GM21526 (cell line): ENCODE measurements around the gene SEM1.
"Not testable (repeated sequence)": the region's sequence is repeated elsewhere in the genome, so short reads cannot be mapped to it uniquely, and the experiment has no call there.

Source experiments
- ATAC-seq: cut with Tn5 transposase; IDR thresholded peaks from one replicate; pipeline ENCODE4 v1.9.1; 2021; ENCODE audit warnings: moderate library complexity; ENCODE audit not compliant: unreplicated experiment, low FRiP score

SEM1 gene

DNA sequence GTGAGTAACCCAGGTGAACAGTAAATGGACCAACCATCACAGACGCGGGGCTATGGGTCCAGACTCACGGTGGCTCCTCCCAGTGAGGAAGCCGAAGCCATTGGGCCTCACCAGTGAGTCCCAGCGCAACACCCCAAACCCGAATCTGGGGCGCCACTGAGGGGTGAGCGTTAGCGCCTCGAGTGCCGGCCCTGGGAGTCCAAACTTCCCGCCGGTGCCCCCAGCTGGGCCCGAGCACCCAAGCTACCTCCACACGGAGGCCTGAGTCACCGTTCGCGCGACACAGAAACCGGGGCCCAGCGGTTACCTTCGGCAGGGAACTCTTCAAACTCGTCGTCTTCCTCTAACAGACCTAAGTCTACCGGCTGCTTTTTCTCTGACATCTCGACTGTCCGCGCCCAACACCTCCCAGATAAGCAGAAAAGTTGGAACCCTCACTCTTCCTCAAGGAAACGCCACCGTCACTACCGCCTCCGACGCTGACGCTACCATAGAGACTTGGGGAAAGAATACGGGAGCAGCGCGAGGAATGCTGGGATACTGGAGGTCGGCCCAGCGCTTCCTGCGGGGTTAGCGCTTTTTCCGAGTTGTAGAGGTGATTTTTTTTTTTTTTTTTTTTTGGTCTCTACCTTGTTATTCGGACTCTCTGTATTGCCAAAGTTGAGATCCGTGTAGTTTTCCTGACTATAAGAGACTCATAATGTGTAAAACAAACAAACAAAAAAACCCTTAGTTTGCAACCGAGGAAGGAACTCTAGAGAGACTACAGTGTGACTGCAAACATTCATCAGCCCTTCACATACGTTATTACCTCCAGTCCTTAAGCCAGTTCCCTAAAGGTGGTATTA is at the start of gene SEM1:
Gene SEM1 (minus strand): TSS at position 466 of the 848 bp plus-strand sequence. CDS start 83 bp downstream, at position 383.
- ATAC-seq, result peak; percentile 88

DNA sequence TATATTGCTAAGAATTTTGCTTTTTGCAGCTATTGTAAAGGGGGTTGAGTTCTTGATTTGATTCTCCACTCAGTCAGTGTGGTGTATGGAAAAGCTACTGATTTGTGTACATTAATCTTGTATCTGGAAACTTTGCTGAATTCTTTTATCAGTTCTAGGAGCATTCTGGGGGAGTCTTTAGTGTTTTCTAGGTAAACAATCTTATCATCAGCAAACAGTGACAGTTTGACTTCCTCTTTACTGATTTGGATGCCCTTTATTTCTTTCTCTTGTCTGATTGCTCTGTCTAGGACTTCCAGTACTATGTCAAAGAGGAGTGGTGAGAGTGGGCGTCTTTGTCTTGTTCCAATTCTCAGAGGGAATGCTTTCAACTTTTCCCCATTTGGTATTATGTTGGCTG is 48.2 kb upstream of the SEM1 start:
- ATAC-seq, result not testable (repeated sequence)

DNA sequence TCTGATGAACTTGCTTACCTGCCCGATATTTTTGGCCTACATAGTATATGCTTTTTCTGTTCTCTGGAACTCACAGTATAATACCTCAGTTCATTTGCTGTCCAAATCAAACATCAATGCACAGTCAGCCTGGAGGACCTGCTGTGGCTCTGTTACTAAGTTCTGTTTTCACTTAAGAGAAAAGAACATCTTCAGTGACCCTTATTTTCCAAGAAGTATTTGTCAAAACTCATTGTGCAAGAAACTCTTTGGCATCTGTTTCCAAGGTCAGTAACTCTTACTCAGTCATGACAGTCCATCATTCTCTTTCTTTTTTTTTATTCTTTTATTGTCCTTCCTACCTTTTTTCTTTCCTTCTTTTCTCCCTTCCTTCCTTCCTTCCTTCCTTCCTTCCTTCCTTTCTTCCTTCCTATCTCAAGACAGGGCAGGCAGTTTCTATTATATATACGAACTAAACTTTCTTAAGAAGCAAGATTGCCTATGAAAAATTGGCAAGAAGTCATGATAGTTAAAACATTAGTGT is 37.8 kb upstream of the SEM1 start:
- ATAC-seq, result no peak

DNA sequence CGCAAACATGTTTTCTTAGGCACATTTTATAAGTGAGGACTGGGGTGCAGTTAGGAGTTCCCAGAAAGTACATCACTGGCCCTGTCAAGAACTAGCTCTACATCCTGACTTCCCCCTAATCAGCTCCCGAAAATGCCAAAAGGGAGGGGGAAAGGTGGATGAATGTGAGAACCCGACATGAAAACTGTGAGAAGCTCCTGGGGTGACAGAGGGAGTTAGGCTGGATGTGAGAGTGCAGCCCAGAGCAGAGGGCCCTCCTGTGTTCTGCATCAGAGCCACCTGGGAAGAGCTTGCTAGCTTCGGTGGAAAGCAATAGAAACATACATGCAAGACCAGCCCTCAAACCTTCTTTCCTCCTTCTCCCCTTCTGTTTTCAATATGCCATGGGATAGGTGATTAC is 30.5 kb upstream of the SEM1 start:
- no peak for ATAC-seq

DNA sequence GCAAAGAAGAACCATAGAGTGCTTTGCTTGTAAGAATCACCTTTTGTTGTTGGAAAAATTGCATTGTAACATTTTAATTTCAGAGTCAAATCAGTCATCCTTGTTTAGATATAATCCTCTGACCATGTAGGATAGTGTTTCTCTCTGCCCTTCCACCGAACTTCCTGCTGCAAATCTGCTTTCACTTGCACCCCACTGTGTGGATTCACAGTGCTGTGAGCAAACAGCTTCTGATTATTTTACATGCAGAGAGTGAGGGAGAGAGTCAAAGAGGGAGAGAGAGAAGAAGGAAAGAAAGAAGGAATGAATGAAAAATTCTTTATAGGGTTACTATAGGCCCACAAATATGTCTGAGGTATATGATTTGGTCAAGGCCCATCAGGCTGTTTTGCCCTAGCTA is 30.0 kb upstream of the SEM1 start:
- no peak for ATAC-seq

DNA sequence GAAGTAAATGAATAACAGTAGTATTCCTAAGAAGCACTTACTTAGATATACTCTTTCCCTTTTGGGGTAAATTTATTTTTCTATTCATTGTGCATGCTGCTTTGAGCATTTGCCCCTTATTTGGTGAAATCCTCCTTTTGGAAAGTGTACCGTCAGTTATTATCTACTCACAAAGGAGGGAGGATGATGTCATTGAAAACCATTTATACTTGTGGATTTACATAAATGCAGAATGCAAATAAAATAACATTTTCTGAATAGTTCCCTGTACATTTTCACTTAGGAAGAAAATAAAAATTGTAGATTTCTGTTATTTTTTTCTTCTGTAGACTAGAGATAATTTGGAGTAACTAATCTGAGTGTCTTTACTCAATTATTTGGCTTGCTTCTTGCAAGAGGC is 29.5 kb upstream of the SEM1 start:
- no peak for ATAC-seq

DNA sequence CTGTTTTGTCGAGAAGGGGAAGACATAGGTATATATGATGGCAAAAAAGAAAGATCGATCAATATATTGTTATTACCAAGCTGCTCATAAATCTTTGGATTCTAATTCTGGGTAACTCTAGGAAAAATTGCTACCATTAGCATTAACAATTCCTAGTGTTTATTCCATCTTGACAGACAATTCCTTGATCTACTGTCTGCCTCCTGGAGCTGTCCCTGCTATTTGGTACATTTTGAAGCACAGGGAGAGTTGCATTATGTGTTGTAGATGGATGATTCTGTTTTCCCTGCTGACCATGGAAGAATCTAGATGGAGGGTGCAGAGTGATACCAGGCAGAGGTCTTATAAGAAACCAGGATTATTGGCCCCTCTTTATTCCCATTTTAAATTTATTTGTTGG is 29.1 kb upstream of the SEM1 start:
- no peak for ATAC-seq

DNA sequence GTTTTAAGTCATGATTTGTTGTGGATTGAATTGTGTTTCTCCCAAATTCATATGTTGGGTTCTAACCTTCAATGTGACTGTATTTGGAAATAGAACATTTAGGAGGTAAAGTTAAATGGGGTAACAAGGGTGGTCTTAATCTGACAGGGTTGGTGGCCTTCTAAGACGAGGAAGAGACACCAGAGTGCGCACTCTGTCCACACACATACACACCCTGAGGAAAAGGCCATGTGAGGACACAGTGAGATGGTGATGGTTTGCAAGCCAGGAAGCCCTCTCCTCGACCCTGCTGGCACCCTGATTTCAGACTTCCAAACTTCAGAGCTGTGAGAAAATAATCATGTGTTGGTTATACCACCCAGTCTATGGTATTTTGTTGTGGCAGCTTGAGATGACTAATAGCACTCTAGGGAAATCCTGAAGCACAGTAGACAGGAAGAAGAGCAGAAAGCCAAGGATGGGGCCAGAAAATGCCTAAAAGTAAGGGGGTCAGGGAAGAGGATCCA is 28.0 kb upstream of the SEM1 start:
- no peak for ATAC-seq

DNA sequence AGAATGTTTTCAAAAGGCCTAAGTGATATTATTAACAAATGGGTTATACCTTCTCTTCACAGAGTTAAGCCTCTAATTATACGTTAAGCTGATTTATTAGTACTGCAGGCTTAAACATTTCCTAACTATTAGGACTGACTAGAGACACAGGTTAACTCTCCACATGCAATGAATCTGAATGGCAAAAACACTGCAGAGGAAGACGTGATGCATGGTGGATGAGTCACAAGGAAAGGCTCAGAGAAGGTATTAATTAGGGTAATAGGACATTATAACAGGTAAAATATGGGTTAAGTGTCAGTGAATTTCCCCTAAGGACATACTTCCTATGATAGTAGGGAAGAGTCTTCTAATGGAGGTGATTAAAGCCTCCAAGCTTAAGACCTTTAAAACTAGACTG is 24.7 kb upstream of the SEM1 start:
- ATAC-seq, result no peak

DNA sequence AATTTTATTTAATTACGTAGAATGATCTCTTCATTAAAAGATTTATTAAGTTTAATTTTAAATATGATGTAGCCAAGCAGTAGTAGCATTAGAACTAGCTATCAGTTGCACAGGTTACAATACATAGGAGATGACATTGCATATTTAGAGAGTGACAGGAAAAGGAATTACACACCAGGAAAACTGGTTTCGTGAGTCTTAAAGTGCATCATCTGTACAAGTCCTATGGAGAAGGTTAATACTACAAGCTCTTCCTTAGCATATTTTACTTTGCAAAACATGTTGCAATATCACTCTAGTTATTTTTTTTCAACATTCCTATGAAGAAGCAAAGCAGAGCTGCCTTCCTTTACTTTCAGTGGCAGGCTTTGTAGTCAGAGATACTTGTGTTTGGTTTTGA is 20.2 kb upstream of the SEM1 start:
- ATAC-seq, result no peak

DNA sequence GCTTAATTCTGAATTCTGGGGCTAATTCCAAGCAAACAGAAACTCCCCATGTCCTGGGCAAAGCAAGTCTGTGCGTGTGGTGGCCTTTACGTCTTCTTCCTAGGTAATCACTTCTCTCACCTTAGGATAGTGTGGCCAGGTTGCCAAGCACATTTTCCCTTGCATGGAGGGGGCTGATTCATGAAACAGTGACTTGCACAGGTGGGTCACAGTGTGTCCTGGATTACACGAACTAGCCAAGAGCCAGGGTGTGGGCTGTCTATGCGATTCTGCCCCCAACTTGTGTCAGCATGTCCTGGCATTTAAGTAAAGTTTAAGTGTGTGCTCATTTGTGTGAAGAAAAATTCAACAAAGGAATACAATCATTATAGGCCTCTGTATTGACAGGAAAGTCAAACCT is 18.5 kb upstream of the SEM1 start:
- no peak for ATAC-seq

DNA sequence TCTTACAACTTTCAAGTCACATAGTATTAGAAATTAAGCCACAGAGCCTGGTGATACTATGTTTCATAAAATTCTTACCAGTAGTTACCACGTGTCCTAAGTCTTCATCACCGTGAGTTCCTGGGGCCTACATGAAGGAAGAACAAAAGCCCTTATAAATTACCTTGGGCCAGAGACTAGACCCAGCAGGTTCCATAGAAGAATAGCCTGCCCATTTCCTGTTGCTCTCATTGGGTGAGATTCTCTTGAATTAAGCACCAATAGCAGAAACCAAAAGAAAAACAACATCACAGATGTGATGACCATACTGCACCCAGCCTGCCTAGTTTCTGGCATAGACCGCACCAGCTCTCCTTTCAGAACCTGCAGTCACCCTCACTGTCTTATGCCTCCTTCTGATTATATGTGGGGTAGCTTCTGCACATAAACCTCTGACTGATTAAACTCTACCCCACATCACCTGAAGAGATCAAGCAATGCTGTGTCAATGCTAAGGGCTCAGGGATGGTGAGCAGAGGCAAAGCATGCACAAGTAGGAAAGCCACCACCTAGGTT is 18.0 kb upstream of the SEM1 start:
- no peak for ATAC-seq

DNA sequence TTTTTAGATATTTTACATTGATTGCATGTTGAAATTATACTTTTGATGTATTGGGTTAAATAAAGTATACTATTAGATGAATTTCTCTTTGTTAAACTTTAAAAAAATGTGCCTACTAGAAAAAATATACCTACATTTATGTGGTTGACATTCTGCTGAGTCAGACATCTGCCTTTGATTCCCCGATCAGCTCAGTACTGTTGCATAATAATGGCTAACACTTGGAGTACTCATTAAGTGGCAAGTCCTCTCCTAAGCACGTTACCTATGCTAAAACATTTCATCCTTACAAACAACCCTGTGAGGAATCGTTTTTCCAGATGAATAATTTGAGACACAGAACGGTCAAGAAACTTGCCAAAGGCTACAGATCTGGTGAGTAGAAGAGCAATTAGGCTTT is 14.0 kb upstream of the SEM1 start:
- ATAC-seq, result no peak

DNA sequence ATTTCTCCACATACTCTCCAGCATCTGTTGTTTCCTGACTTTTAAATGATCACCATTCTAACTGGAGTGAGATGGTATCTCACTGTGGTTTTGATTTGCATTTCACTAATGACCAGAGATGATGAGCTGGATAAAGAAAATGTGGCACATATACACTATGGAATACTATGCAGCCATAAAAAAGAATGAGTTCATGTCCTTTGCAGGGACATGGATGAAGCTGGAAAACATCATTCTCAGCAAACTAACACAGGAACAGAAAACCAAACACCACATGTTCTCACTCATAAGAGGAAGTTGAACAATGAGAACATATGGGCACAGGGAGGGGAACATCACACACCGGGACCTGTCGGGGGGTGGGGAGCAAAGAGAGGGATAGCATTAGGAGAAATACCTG is 13.3 kb upstream of the SEM1 start:
- ATAC-seq, result not testable (repeated sequence)

DNA sequence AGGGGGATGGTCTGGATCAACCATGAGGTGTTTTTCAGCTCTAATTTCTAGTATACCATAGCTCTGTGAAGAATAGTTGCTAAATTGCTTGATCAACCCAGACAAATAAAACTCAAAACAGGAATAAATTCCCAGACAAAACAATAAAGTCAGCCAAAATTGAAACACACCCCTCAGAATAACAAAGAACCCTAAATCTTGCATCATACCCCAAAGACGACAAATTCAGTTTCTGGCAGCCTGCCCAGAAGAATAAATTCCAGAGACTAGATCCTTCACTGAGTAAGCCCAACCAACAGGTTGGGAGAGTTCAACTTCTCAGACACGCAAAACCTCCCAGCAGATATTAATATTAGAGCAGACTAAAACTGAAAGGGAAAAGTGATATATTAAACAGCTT is 11.2 kb upstream of the SEM1 start:
- no peak for ATAC-seq

DNA sequence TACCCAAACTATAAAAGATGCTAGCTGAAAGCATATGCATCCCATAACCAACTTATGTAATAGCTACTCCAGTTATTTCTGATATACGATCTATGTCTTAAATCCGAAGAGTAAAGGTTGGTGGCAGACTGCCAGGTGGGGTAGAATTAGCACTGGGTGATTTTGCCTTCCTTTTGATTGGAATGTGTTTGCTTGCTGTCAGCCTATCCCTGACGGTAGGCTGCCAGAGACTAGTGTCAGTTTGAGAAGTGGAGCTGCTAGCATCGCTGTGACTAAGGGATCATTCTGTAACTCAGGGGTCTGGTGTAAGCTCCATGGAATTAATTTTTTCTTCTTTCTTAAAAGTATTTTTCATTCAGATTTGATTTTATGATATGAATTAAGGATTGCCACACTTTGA is 9.5 kb upstream of the SEM1 start:
- ATAC-seq, result no peak

DNA sequence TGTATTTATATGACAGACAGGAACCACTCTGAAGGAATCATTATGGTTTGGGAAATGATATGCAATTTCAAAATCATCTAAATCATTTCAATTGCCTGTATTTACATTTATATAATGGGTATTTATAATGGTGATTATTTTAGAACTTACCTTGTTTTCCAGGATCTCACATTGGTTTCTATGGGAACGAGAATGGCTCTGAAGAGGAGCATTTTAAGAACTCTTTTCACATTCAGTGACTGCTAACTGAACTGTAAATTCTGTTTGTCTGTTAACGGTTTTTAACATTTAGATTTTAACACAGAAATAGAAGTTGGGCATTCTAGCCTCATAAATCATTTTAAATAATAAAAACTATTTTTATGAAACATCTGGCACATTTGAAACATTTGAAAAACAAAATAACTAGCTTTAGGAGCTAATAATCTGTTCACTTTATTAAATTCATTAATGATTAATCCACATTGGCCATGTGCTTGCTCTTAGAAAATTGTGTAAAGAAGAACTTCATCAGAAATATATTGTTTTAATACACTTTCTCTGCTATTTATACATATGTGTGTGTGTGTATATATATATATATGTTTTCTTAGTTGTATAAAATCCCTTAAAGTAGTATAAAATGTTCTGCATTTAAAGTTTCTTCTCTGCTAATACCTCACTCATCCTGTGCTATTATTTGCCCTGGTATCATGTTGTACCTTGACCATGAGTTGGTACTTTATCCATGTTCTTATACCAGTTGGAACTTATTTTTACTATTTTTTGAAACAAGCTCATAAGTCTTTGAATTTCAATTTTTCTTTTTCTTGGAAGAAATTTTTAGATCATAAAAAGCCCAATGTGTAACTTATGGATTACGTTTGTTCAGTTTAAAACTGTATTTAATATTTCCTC is 8.7 kb upstream of the SEM1 start:
- ATAC-seq, result no peak

DNA sequence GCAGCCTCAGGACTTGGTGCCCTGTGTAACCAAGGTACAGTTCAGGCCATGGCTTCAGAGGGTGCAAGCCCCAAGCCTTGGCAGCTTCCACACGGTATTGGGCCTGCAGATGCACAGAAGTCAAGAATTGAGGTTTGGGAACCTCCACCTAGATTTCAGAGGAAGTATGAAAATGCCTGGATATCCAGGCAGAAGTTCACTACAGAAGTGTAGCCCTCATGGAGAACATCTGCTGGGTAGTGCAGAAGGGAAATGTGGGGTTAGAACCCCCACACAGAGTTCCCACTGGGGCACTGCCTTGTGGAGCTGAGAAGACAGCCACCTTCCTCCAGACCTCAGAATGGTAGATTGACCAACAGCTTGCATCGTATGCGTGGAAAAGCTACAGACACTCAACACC is 3.4 kb upstream of the SEM1 start:
- no peak for ATAC-seq

DNA sequence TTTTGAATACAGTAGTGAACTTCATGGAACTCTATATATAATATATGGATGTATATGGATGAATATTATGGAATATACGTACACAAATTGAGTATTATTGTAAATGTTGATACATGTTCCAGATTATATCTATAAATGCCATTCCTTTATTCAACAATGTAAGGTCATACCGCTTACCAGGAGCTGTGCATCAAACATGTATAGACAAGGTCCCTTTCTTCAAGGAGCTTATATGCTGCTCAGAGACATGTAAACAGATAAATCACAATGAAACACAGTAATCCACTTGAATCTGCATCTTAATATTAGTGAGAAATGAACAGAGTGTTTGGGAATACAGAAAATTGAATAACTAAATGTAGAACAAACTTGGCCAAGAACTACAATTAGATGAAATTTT is 898 bp upstream of the SEM1 start:
- ATAC-seq, result no peak

DNA sequence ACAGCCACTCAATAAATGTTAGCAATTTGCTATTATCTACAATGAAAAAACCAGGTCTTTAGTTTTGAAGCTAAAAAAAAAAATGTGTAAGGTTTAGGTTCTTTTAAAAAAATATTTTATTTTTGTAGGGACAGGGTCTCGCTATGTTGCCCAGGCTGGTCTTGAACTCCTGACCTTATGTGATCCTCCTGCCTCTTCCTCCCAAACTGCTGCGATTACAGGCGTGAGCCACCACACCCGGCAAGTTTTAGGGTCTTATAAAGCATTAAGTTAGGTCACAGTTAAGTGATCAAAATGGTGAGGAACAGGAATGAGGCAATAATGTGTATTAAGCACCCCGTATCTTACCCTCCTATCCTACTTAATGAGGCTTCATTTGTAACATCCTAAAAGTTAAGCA is 774 bp downstream of the SEM1 start:
- no peak for ATAC-seq
